ENCODE results near the gene GTPBP2.

The GTPBP2 gene, protein sequence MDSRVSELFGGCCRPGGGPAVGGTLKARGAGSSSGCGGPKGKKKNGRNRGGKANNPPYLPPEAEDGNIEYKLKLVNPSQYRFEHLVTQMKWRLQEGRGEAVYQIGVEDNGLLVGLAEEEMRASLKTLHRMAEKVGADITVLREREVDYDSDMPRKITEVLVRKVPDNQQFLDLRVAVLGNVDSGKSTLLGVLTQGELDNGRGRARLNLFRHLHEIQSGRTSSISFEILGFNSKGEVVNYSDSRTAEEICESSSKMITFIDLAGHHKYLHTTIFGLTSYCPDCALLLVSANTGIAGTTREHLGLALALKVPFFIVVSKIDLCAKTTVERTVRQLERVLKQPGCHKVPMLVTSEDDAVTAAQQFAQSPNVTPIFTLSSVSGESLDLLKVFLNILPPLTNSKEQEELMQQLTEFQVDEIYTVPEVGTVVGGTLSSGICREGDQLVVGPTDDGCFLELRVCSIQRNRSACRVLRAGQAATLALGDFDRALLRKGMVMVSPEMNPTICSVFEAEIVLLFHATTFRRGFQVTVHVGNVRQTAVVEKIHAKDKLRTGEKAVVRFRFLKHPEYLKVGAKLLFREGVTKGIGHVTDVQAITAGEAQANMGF

DNA sequence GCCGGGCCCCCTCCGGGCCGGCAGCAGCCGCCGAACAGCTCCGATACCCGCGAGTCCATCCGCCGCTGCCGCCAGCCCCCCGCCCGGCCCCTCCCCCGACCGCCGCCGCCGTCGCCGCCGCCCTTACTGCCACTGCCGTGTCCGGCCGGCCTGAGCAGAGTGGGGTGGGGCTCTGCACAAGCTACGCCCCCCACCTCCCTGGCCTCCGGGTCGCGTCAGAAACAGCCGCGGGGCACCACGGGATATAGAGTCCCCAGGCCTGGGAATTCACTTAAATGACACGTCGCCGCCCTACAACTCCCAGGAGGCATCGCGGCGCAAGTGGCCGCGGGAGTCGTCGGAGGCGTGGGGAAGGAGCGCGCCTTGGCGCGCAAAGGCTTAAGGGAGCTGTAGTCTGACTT is at the start of gene GTPBP2:
Gene GTPBP2, minus strand, starts transcription at position 161 of the 401 bp plus-strand sequence. Its CDS starts 102 bp downstream, at position 59.
- DNase-seq (ENCODE audit: low spot score) = peak; percentile 97

- no peak for DNase-seq (ENCODE audit: low spot score)
These were observed 49.3 kb upstream of the GTPBP2 start for GRCh38 chr6:43678341-43678740.

- DNase-seq (ENCODE audit: low spot score) = no peak
These were observed 48.7 kb upstream of the GTPBP2 start for GRCh38 chr6:43677759-43678158.

GRCh38 chr6:43676962-43677606 is 48.0 kb upstream of the GTPBP2 start:
- no peak for DNase-seq (ENCODE audit: low spot score)

GRCh38 chr6:43674921-43675320 is 45.9 kb upstream of the GTPBP2 start:
- no peak for DNase-seq (ENCODE audit: low spot score)

GRCh38 chr6:43674291-43674690 is 45.2 kb upstream of the GTPBP2 start:
- DNase-seq (ENCODE audit: low spot score) = no peak

- no peak for DNase-seq (ENCODE audit: low spot score)
These were observed 44.5 kb upstream of the GTPBP2 start for GRCh38 chr6:43673444-43674084.

DNA sequence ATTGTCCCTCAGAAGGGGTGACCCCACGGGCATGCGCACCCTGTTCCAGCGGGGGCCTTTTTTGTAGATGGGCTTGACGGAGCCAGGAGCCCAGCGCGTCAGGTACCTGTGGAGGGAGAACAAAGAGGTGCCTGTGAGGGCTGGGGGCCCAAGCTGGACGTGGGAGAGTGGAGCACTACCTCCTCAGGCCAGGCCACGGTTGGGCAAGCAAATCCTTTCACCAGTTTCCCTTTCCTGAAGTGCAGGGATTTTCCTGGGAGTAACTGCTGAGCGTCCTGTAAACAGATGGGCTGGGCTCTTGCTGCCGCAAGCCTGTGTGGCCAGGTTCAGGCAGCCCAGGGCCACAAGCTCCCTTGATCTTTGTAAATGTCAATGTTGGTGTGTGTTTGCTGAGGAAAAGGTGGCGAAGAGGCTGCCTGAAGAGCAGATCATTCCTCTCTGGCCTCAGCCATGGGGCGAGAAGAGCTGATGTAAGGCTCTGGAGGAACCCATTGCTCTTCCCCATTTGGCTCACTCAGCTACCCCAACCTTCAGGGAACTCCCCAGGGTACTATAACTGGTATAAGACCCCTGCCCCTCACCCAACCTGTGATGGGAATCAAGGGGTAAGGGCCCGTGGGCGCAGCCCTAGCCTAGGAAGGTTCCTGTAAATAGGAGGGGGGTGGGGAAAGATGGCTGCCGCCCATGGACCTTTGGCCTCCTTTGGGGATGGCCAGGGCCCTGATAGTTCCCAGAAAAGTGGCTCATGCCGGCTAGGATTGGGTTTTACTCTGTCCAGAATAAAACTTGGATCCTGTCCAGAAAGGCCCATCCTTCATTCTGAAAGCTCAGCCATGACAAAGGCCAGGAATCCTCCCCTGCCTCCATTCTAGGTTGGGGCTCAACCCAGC is 43.0 kb upstream of the GTPBP2 start:
- no peak for DNase-seq (ENCODE audit: low spot score)

GRCh38 chr6:43671011-43671800 is 42.1 kb upstream of the GTPBP2 start:
- DNase-seq (ENCODE audit: low spot score) = no peak

- no peak for DNase-seq (ENCODE audit: low spot score)
These were observed 41.5 kb upstream of the GTPBP2 start for GRCh38 chr6:43670623-43670986.

GRCh38 chr6:43669922-43670622 is 41.0 kb upstream of the GTPBP2 start:
- DNase-seq (ENCODE audit: low spot score) = no peak

DNA sequence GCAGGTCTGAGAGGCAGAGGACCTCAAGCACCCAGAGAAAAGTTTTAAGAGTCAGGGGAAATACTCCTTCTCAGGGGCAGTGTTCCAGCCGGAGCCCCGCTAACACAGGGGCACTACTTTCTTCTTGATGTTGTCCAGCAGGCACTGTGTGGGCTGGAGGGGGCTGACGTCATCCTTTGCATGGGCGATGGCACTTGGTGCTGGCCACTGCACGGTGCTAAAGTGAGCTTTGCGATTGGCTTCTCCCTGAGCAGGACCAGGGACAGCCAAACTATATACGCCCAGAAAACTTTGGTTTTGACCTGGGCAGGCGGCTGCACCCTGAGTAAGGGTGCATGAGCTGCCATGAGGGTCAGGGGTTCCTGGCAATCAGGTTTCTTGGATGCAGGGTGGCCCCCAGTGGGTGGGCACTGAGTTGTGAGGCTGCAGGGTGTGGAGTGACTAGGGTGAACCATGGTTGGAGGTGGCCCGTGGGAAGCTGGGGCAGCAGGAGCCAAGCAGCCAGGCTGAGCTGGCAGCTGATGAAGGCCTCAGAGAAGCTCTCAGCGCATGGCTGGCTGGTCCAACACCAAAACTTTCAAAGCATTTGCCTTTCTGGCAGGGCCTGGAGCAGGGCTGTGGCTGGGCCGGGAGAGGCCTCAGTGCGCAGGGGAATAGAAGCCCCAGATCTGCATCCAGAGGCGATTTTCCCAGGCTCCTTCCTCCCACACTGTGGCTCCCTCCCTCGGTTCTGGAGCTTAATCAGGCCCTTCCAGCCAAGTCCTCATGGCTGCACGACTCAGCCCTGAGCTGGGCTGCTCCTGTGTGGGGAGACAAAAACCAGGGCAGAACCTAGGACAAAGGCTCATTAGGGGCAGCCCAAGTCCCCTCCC is 40.2 kb upstream of the GTPBP2 start:
- DNase-seq (ENCODE audit: low spot score) = peak; percentile 79

GRCh38 chr6:43668151-43669028 is 39.3 kb upstream of the GTPBP2 start:
- DNase-seq (ENCODE audit: low spot score) = peak; percentile 60

- peak; percentile 72 for DNase-seq (ENCODE audit: low spot score)
These were observed 38.4 kb upstream of the GTPBP2 start for GRCh38 chr6:43667245-43668150.

GRCh38 chr6:43666196-43666920 is 37.3 kb upstream of the GTPBP2 start:
- DNase-seq (ENCODE audit: low spot score) = no peak

DNA sequence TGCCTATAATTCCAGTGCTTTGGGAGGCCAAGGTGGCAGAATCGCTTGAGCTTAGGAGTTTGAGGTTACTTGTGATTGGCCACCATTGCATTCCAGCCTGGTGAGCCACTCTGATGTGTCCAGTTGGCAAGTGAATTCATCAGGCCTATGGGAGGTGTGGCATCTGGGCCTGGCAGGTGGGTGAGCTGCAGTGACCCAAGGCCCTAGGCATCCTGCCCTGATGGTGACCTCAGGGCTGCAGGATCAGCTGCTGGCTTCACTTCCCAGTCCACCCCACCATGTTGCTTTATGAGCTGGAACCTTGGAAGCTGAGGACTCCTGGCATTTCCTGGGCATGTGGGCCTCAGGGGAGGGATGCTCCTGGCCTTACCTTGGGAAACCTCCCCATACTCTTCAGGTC is 36.3 kb upstream of the GTPBP2 start:
- peak; percentile 25 for DNase-seq (ENCODE audit: low spot score)
